B cell (primary cell): ENCODE measurements around the gene GULP1. TPM values are rescaled to one million over a fixed set of nuclear protein-coding genes. Genes with fewer than 3 reads are reported as not detected.
"Not testable (repeated sequence)": the region's sequence is repeated elsewhere in the genome, so short reads cannot be mapped to it uniquely, and the experiment has no call there.

Experiments
- ATAC-seq: fragments of 200-7000 bp; cut with Tn5 transposase; one replicate; pipeline ENCODE4 v1.10.0; 2021; ENCODE audit warnings: low read depth, mild to moderate bottlenecking, moderate number of reproducible peaks, moderate library complexity
- CTCF ChIA-PET: fragments of 350-600 bp; sonication (Branson Sonifier 250); formaldehyde crosslinking; loops from one replicate; lab custom pipeline; 2021; ENCODE audit warnings: antibody characterized with exemption, inconsistent platforms; lab: Charles Lee
- POLR2A ChIA-PET: fragments of 350-600 bp; sonication (Branson Sonifier 250); formaldehyde crosslinking; loops from one replicate; lab custom pipeline; 2021; ENCODE audit warnings: antibody characterized with exemption; lab: Charles Lee
- DNase-seq: peaks from one replicate; pipeline ENCODE4 v3.0.0; 2013
- H2AFZ ChIP-seq: 2 replicates; pipeline ENCODE4 v1.6.1; 2012; ENCODE audit warnings: mild to moderate bottlenecking, low read depth, low read length; ENCODE audit not compliant: insufficient read depth, poor library complexity, severe bottlenecking
- H3K27ac ChIP-seq, 2 donors: 1 replicate in 1 of 2; 2 replicates in 1 of 2; pipeline ENCODE4 v1.5.1; 2012 to 2013; ENCODE audit warnings: low read length in 2 of 2, mild to moderate bottlenecking in 2 of 2, moderate library complexity in 1 of 2
- H3K27me3 ChIP-seq, 4 experiments: fragments of 200-600 bp in 1 of 4; sonication (generic) in 1 of 4; replicated peaks in 1 of 4; 1 replicate in 2 of 4; 2 replicates in 2 of 4; pipeline versions ENCODE4 v1.6.1 to v1.7.0; 2013 to 2016; ENCODE audit warnings: low read length in 3 of 4, mild to moderate bottlenecking in 2 of 4, mixed read lengths in 1 of 4, moderate library complexity in 1 of 4; ENCODE audit not compliant: insufficient read depth in 4 of 4, control insufficient read depth in 3 of 4; ENCODE audit errors: control extremely low read depth in 1 of 4
- H3K36me3 ChIP-seq, 2 experiments: replicated peaks in 1 of 2; 1 replicate in 1 of 2; 2 replicates in 1 of 2; pipeline versions ENCODE4 v1.6.1 to v1.7.1; 2013; ENCODE audit warnings: low read length in 1 of 2; ENCODE audit not compliant: insufficient read depth in 2 of 2, control insufficient read depth in 1 of 2; ENCODE audit errors: control extremely low read depth in 1 of 2, extremely low read depth in 1 of 2
- H3K4me1 ChIP-seq, 2 donors: fragments of 200-600 bp in 1 of 2; sonication (generic) in 1 of 2; 1 replicate in 1 of 2; 2 replicates in 1 of 2; pipeline versions ENCODE4 v1.5.1 to v1.6.1; 2013 to 2017; ENCODE audit warnings: low read length in 2 of 2; ENCODE audit not compliant: control insufficient read depth in 2 of 2, insufficient read depth in 2 of 2
- H3K4me2 ChIP-seq: replicated peaks from 2 replicates; pipeline ENCODE3; 2012; ENCODE audit warnings: mild to moderate bottlenecking, low read depth, low read length; ENCODE audit not compliant: poor library complexity, severe bottlenecking
- H3K4me3 ChIP-seq, 5 experiments: fragments of 200-600 bp in 1 of 5; sonication (generic) in 1 of 5; 1 replicate in 3 of 5; 2 replicates in 2 of 5; pipeline versions ENCODE4 v1.5.1 to v1.7.0; 2011 to 2016; ENCODE audit warnings: low read length in 4 of 5, mild to moderate bottlenecking in 4 of 5, low read depth in 2 of 5, control low read depth in 1 of 5, moderate library complexity in 1 of 5; ENCODE audit not compliant: insufficient read depth in 1 of 5; ENCODE audit errors: control extremely low read depth in 1 of 5, extremely low read depth in 1 of 5
- H3K79me2 ChIP-seq: fragments of 200-600 bp; sonication (generic); one replicate; pipeline ENCODE4 v1.6.0; 2016; ENCODE audit warnings: low read length; ENCODE audit not compliant: control insufficient read depth, insufficient read depth
- H3K9ac ChIP-seq: fragments of 200-600 bp; sonication (generic); 2 replicates; pipeline ENCODE4 v1.6.1; 2017; ENCODE audit warnings: mild to moderate bottlenecking, low read length, moderate library complexity
- H3K9me3 ChIP-seq, 3 donors: one replicate each; pipeline versions ENCODE4 v1.6.1 to v1.7.1; 2013; ENCODE audit warnings: low read length in 2 of 3; ENCODE audit not compliant: control insufficient read depth in 2 of 3, insufficient read depth in 1 of 3; ENCODE audit errors: control extremely low read depth in 1 of 3
- H4K20me1 ChIP-seq: 2 replicates; pipeline ENCODE4 v1.6.0; 2012; ENCODE audit warnings: mild to moderate bottlenecking, low read length; ENCODE audit not compliant: insufficient read depth, control insufficient read depth, poor library complexity, severe bottlenecking
- H3K27ac Mint-ChIP-seq: one replicate; pipeline ENCODE4 v1.8.0; 2021; ENCODE audit warnings: mixed read lengths
- H3K27me3 Mint-ChIP-seq: one replicate; pipeline ENCODE4 v1.8.0; 2021; ENCODE audit warnings: mixed read lengths
- H3K4me1 Mint-ChIP-seq: one replicate; pipeline ENCODE4 v1.8.0; 2021; ENCODE audit warnings: mixed read lengths
- H3K4me3 Mint-ChIP-seq: one replicate; pipeline ENCODE4 v1.8.0; 2021; ENCODE audit warnings: mixed read lengths
- H3K9me3 Mint-ChIP-seq: one replicate; pipeline ENCODE4 v1.8.0; 2022; ENCODE audit warnings: mixed read lengths; ENCODE audit not compliant: insufficient read depth
- CTCF ChIP-seq: fragments of 200-600 bp; IDR thresholded peaks from one replicate; pipeline ENCODE4 v1.8.0; 2022; ENCODE audit warnings: antibody characterized with exemption, mild to moderate bottlenecking
- EZH2 ChIP-seq: IDR thresholded peaks from 2 replicates; pipeline ENCODE4 v1.6.1; 2012; ENCODE audit warnings: borderline replicate concordance, low read depth, mild to moderate bottlenecking, moderate library complexity, low read length; ENCODE audit not compliant: insufficient read depth, poor library complexity, severe bottlenecking
- WGBS: methylation state at CpG from one replicate; pipeline ENCODE4 v1.1.5; 2013; ENCODE audit warnings: missing lambda C conversion rate; ENCODE audit not compliant: insufficient coverage; 5-methylcytosine and 5-hydroxymethylcytosine counted together
- intact Hi-C: fragments of 100-400 bp; cut with micrococcal nuclease; formaldehyde crosslinking; loops from one replicate; pipeline ENCODE4 v1.10.0; 2022
- polyA plus RNA-seq: library from polyadenylated mRNA; depleted of rRNA; stranded (reverse); fragments of >200 nt; gene quantifications from 2 replicates; pipeline ENCODE4 v1.2.3, GENCODE V29; 2012
- total RNA-seq, 2 donors: library from RNA; stranded (reverse); fragments of 120-200 nt in 1 of 2; gene quantifications; 1 replicate in 1 of 2; 2 replicates in 1 of 2; pipeline versions ENCODE4 v1.2.3 to v1.2.4, GENCODE V29; 2013 to 2022

GULP1 gene
- total and polyA plus RNA-seq, 2 donors (not counting 1 experiment from before 2014, with no cell fraction given): not detected

GRCh38 chr2:188280811-188281222, 10.9 kb upstream of the GULP1 start:
- Histone ChIP-seq H3K9me3 (peaks cover 0 to 3% (median 0%) of the 10 kb centered on the region in 3 donors), H3K36me3 (no peaks in the 10 kb centered on the region), H3K4me3 (no peak overlapping the region), H3K79me2 (no peaks in the 10 kb centered on the region), H3K27me3 (no peaks in the 10 kb centered on the region), H2AFZ (no peak overlapping the region), H3K4me1 (no peaks in the 10 kb centered on the region), H3K9ac (no peak overlapping the region), H3K27ac (no peak overlapping the region), H4K20me1 (no peaks in the 10 kb centered on the region), H3K4me2 (no peak overlapping the region)
- CTCF ChIA-PET: no interaction called here
- ATAC-seq (no peak), DNase-seq (no peak)
- no peak overlapping the region for H3K4me3 Mint-ChIP-seq
- no peaks in the 10 kb centered on the region for H3K4me1 Mint-ChIP-seq
- POLR2A ChIA-PET: no interaction called here
- H3K9me3 Mint-ChIP-seq: no peaks in the 10 kb centered on the region
- intact Hi-C loops: no loop called here
- no peak overlapping the region for H3K27ac Mint-ChIP-seq
- no peaks in the 10 kb centered on the region for H3K27me3 Mint-ChIP-seq
- no CpG with 5 or more reads among the region's 2 CpGs for WGBS
- TF ChIP-seq EZH2 (no peak), CTCF (no peak)

GRCh38 chr2:188282907-188283306, 8.8 kb upstream of the GULP1 start:
- Histone ChIP-seq H3K36me3 (no peaks in the 10 kb centered on the region), H3K9ac (no peak overlapping the region), H3K27me3 (no peaks in the 10 kb centered on the region), H3K79me2 (no peaks in the 10 kb centered on the region), H3K27ac (no peak overlapping the region), H3K4me3 (no peak overlapping the region), H3K9me3 (peaks cover 0 to 3% (median 0%) of the 10 kb centered on the region in 3 donors), H2AFZ (no peak overlapping the region), H3K4me2 (no peak overlapping the region), H3K4me1 (no peaks in the 10 kb centered on the region), H4K20me1 (no peaks in the 10 kb centered on the region)
- ChIA-PET CTCF (no interaction called here), POLR2A (no interaction called here)
- no peak for TF ChIP-seq CTCF
- no peak for TF ChIP-seq EZH2
- Mint-ChIP-seq H3K27me3 (no peaks in the 10 kb centered on the region), H3K9me3 (no peaks in the 10 kb centered on the region), H3K4me3 (no peak overlapping the region), H3K27ac (no peak overlapping the region), H3K4me1 (no peaks in the 10 kb centered on the region)
- no peak for ATAC-seq
- intact Hi-C loops: no loop called here
- DNase-seq: no peak

- H3K4me1 Mint-ChIP-seq, H3K9ac ChIP-seq, H3K27me3 ChIP-seq, H3K36me3 ChIP-seq, H4K20me1 ChIP-seq, DNase-seq, H3K9me3 Mint-ChIP-seq, H3K4me3 Mint-ChIP-seq, H3K27ac ChIP-seq, POLR2A ChIA-PET, H3K4me3 ChIP-seq, intact Hi-C loops, H3K79me2 ChIP-seq, H3K27me3 Mint-ChIP-seq, H3K9me3 ChIP-seq, H3K4me1 ChIP-seq, H2AFZ ChIP-seq, CTCF ChIA-PET, H3K4me2 ChIP-seq, ATAC-seq, H3K27ac Mint-ChIP-seq: not testable (repeated sequence)
- whole genome bisulfite sequencing: no CpG with 5 or more reads among the region's 3 CpGs
These were observed 7.4 kb upstream of the GULP1 start for GRCh38 chr2:188284251-188284650.
